Skeletal muscle satellite cell (primary cell): ENCODE results near the gene SORL1.
A peak's percentile ranks its signal among the peaks of the same experiment; 100 is the strongest.

Source experiments
- H3K27me3 ChIP-seq: 2 replicates; pipeline ENCODE4 v1.7.0; 2013; ENCODE audit warnings: low read length; ENCODE audit not compliant: control insufficient read depth, insufficient read depth
- H3K36me3 ChIP-seq: 2 replicates; pipeline ENCODE4 v1.7.0; 2013; ENCODE audit warnings: mild to moderate bottlenecking, control low read depth, low read length; ENCODE audit not compliant: insufficient read depth
- H3K4me1 ChIP-seq: 2 replicates; pipeline ENCODE4 v1.7.0; 2013; ENCODE audit warnings: low read length; ENCODE audit not compliant: control insufficient read depth, insufficient read depth
- H3K4me2 ChIP-seq: 2 replicates; pipeline ENCODE4 v1.7.0; 2013; ENCODE audit warnings: mild to moderate bottlenecking, low read length
- H3K4me3 ChIP-seq: 2 replicates; pipeline ENCODE4 v1.7.0; 2013; ENCODE audit warnings: low read length
- H3K9ac ChIP-seq: 2 replicates; pipeline ENCODE4 v1.7.0; 2013; ENCODE audit warnings: mild to moderate bottlenecking, low read depth, low read length, moderate library complexity
- H3K9me3 ChIP-seq: replicated peaks from 2 replicates; pipeline ENCODE4 v1.7.0; 2013; ENCODE audit warnings: mild to moderate bottlenecking, control low read depth, low read length

Gene SORL1

GRCh38 chr11:121652971-121653370 is 200.9 kb downstream of the SORL1 start:
- Histone ChIP-seq H3K4me2 (no peak overlapping the region), H3K9me3 (no peaks in the 10 kb centered on the region), H3K4me3 (no peak overlapping the region), H3K36me3 (no peaks in the 10 kb centered on the region), H3K4me1 (peaks cover 32% of the 10 kb centered on the region), H3K27me3 (peaks cover 3% of the 10 kb centered on the region), H3K9ac (no peak overlapping the region)

GRCh38 chr11:121654259-121654842 is 202.2 kb downstream of the SORL1 start:
- H3K27me3 ChIP-seq: peaks cover 3% of the 10 kb centered on the region
- peaks cover 32% of the 10 kb centered on the region for H3K4me1 ChIP-seq
- no peaks in the 10 kb centered on the region for H3K9me3 ChIP-seq
- no peak overlapping the region for H3K4me3 ChIP-seq
- H3K9ac ChIP-seq: peak overlapping the region; percentile 95
- H3K36me3 ChIP-seq: no peaks in the 10 kb centered on the region
- peak overlapping the region; percentile 96 for H3K4me2 ChIP-seq

- H3K27me3 ChIP-seq: peaks cover 3% of the 10 kb centered on the region
- H3K4me1 ChIP-seq: peaks cover 32% of the 10 kb centered on the region
- peak overlapping the region; percentile 70 for H3K4me3 ChIP-seq
- no peaks in the 10 kb centered on the region for H3K36me3 ChIP-seq
- H3K4me2 ChIP-seq: peak overlapping the region; percentile 96
- H3K9me3 ChIP-seq: no peaks in the 10 kb centered on the region
- peak overlapping the region; percentile 95 for H3K9ac ChIP-seq
Measured at GRCh38 chr11:121654843-121655536, 202.9 kb downstream of the SORL1 start.

- peak overlapping the region; percentile 95 for H3K9ac ChIP-seq
- no peaks in the 10 kb centered on the region for H3K36me3 ChIP-seq
- H3K4me3 ChIP-seq: peak overlapping the region; percentile 70
- H3K4me2 ChIP-seq: peak overlapping the region; percentile 96
- peaks cover 32% of the 10 kb centered on the region for H3K4me1 ChIP-seq
- H3K9me3 ChIP-seq: no peaks in the 10 kb centered on the region
- H3K27me3 ChIP-seq: peaks cover 3% of the 10 kb centered on the region
Measured at GRCh38 chr11:121655537-121656327, 203.6 kb downstream of the SORL1 start.

- Histone ChIP-seq H3K9me3 (no peaks in the 10 kb centered on the region), H3K4me2 (peak overlapping the region; percentile 96), H3K9ac (peak overlapping the region; percentile 95), H3K36me3 (no peaks in the 10 kb centered on the region), H3K4me1 (peaks cover 38% of the 10 kb centered on the region), H3K27me3 (peaks cover 2% of the 10 kb centered on the region), H3K4me3 (peak overlapping the region; percentile 70)
Measured at GRCh38 chr11:121656328-121657090, 204.4 kb downstream of the SORL1 start.

GRCh38 chr11:121657146-121657545 is 205.0 kb downstream of the SORL1 start:
- Histone ChIP-seq H3K36me3 (no peaks in the 10 kb centered on the region), H3K4me2 (peak overlapping the region; percentile 96), H3K9me3 (no peaks in the 10 kb centered on the region), H3K27me3 (no peaks in the 10 kb centered on the region), H3K4me1 (peaks cover 44% of the 10 kb centered on the region), H3K4me3 (no peak overlapping the region), H3K9ac (peak overlapping the region; percentile 95)

- H3K36me3 ChIP-seq: no peaks in the 10 kb centered on the region
Measured at GRCh38 chr11:121659811-121660210, 207.7 kb downstream of the SORL1 start.

GRCh38 chr11:121661880-121662486 is 209.9 kb downstream of the SORL1 start:
- Histone ChIP-seq H3K4me1 (peaks cover 24% of the 10 kb centered on the region), H3K9me3 (no peaks in the 10 kb centered on the region)

More at GRCh38 chr11:121659811-121660210, 207.7 kb downstream of the SORL1 start:
- H3K4me3 ChIP-seq: no peak overlapping the region
- no peak overlapping the region for H3K4me2 ChIP-seq
- H3K9me3 ChIP-seq: no peaks in the 10 kb centered on the region
- peaks cover 42% of the 10 kb centered on the region for H3K4me1 ChIP-seq
- H3K27me3 ChIP-seq: no peaks in the 10 kb centered on the region
- no peak overlapping the region for H3K9ac ChIP-seq

GRCh38 chr11:121664144-121664543 is 212.0 kb downstream of the SORL1 start:
- Histone ChIP-seq H3K9me3 (no peaks in the 10 kb centered on the region), H3K4me3 (no peak overlapping the region), H3K4me1 (peaks cover 22% of the 10 kb centered on the region), H3K9ac (no peak overlapping the region), H3K4me2 (no peak overlapping the region), H3K27me3 (no peaks in the 10 kb centered on the region), H3K36me3 (no peaks in the 10 kb centered on the region)

More at GRCh38 chr11:121661880-121662486, 209.9 kb downstream of the SORL1 start:
- H3K36me3 ChIP-seq: no peaks in the 10 kb centered on the region
- H3K4me3 ChIP-seq: no peak overlapping the region
- H3K4me2 ChIP-seq: peak overlapping the region; percentile 44
- H3K9ac ChIP-seq: peak overlapping the region; percentile 49
- no peaks in the 10 kb centered on the region for H3K27me3 ChIP-seq

GRCh38 chr11:121665206-121665838 is 213.2 kb downstream of the SORL1 start:
- Histone ChIP-seq H3K27me3 (no peaks in the 10 kb centered on the region), H3K36me3 (no peaks in the 10 kb centered on the region), H3K9ac (no peak overlapping the region), H3K9me3 (no peaks in the 10 kb centered on the region), H3K4me2 (no peak overlapping the region), H3K4me1 (peaks cover 33% of the 10 kb centered on the region), H3K4me3 (no peak overlapping the region)
